ENCODE data around the gene ANKRD33B.
"Not testable (repeated sequence)": the region's sequence is repeated elsewhere in the genome, so short reads cannot be mapped to it uniquely, and the experiment has no call there.

Gene ANKRD33B

DNA sequence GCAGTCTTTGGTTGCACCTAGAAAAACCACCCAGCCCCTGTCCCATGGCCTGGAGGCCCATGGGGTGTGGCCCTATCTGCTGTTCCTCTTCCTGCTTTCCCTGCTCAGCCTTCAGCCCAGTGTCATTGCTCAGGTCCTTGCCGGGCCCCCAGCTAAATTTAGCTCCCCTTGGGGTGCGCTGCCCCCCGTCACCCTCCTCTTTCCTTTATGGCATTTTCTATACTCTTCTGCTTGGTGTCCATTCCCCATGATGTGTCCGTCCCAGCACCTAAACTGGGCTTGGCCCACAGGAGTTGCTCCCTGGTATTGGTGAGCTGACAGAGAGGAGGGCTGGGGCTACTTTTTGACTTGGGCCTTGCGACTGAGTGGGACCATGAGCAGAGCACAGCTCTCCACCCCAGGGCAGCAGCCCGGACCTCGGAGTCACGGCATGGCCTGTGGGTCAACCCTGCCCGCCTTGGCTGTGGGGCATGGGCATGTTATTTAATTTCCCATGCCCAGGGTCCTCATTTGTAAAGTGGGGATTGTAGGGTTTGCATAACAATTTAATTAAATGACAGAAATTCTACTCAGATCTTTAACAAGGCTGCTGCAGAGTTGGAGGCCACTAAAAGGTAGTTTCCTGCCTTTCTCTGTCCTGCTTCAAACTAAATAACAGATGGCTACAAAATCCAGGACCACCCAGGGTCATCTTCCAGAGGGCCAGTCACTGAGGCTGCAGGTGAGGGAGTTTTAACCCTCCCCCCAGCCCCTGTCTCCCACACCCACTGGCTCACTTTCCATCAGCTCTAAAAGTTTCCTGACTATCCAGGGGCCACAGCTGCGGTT, 99.0 kb downstream of the ANKRD33B start:
- no peak overlapping the region for H3K18ac ChIP-seq (ENCODE audit: low read depth in 1 of 2, low read length in 2 of 2)
- H2BK15ac ChIP-seq (ENCODE audit: low read depth, poor library complexity, severe bottlenecking), result no peak overlapping the region
- no peak overlapping the region for H3K4ac ChIP-seq (ENCODE audit: low read depth in 1 of 2, low read length in 2 of 2)
- H4K91ac ChIP-seq (ENCODE audit: low read length), result no peak overlapping the region
- no peak overlapping the region for H2BK5ac ChIP-seq (ENCODE audit: low read depth, low read length, poor library complexity, severe bottlenecking)
- no peak overlapping the region for H3K4me2 ChIP-seq (ENCODE audit: low read length, poor library complexity, severe bottlenecking)
- H3K4me3 ChIP-seq (ENCODE audit: insufficient read depth in 1 of 2, low read depth in 1 of 2, low read length in 2 of 2), result no peak overlapping the region
- H3K36me3 ChIP-seq (ENCODE audit: control insufficient read depth in 1 of 2, insufficient read depth in 2 of 2, low read depth in 1 of 2, low read length in 2 of 2), result no peaks in the 10 kb centered on the region
- H2BK12ac ChIP-seq (ENCODE audit: low read length in 2 of 2), result no peak overlapping the region
- no peak overlapping the region for H2BK120ac ChIP-seq (ENCODE audit: low read depth, low read length)
- no peaks in the 10 kb centered on the region for H3K9me3 ChIP-seq (ENCODE audit: control insufficient read depth, low read length)
- H3K79me1 ChIP-seq (replicated peaks; ENCODE audit: low read length, poor library complexity, severe bottlenecking), result no peaks in the 10 kb centered on the region
- peaks cover 0 to 30% of the 10 kb centered on the region in 2 experiments for H3K27me3 ChIP-seq (ENCODE audit: control insufficient read depth in 1 of 2, insufficient read depth in 1 of 2, low read length in 2 of 2)
- H3K14ac ChIP-seq (ENCODE audit: low read length in 2 of 2), result no peak overlapping the region
- no peak overlapping the region for H3K9ac ChIP-seq (ENCODE audit: low read length)
- DNase-seq, result no peak
- no peak overlapping the region for H3K23ac ChIP-seq (ENCODE audit: low read length in 2 of 2)
- no peak overlapping the region for H2AK5ac ChIP-seq (ENCODE audit: low read length, severe bottlenecking)
- no peak overlapping the region for H2AFZ ChIP-seq (ENCODE audit: low read depth, low read length)
- 90% methylated on average over 10 of the region's 10 CpGs for WGBS
- no peak overlapping the region for H3K27ac ChIP-seq (ENCODE audit: low read length, poor library complexity, severe bottlenecking)
- peaks cover 5% of the 10 kb centered on the region for H3K4me1 ChIP-seq (ENCODE audit: control insufficient read depth, insufficient read depth, low read depth, low read length)
- no peak overlapping the region for H4K8ac ChIP-seq (ENCODE audit: low read length)

DNA sequence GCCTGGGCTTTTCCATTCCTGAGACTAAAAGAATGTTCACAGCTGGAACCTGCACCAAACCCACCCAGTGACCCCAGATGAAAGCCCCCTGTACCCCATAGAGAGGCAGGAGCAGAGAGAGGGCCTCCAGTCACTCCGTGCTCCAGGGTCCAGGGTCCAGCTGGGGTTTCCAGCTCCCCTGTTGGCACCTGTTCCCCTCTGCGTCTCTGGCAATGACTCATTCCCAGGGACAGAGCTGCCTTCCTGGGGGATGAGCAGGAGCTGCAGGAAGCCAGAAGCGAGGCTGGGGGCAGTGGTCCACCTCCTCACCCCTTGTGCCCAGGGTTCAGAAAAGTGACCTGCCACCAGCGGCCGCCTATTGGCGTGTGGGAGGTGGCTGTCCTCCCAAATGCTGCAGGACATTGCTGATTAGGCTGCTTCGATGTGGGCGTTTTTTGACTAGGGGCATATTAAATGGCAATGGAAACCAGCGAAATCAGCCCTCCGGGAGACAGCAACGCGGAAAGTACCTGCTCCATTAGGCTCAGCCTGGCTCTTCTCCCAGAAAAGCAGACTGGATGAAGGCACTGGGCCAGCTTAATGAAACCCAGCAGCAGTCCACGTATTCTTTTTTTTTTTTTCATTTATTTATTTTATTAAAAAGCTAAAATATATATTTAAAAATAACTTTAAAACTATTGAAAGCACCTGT, 99.8 kb downstream of the ANKRD33B start:
- Histone ChIP-seq H2AK5ac (ENCODE audit: low read length, severe bottlenecking) (no peak overlapping the region), H3K27ac (ENCODE audit: low read length, poor library complexity, severe bottlenecking) (no peak overlapping the region), H2BK120ac (ENCODE audit: low read depth, low read length) (no peak overlapping the region), H3K14ac (ENCODE audit: low read length in 2 of 2) (no peak overlapping the region), H2BK5ac (ENCODE audit: low read depth, low read length, poor library complexity, severe bottlenecking) (no peak overlapping the region), H3K79me1 (replicated peaks; ENCODE audit: low read length, poor library complexity, severe bottlenecking) (no peaks in the 10 kb centered on the region), H3K9ac (ENCODE audit: low read length) (no peak overlapping the region), H3K4me2 (ENCODE audit: low read length, poor library complexity, severe bottlenecking) (no peak overlapping the region), H2BK12ac (ENCODE audit: low read length in 2 of 2) (no peak overlapping the region), H3K4ac (ENCODE audit: low read depth in 1 of 2, low read length in 2 of 2) (no peak overlapping the region), H2BK15ac (ENCODE audit: low read depth, poor library complexity, severe bottlenecking) (no peak overlapping the region), H3K27me3 (ENCODE audit: control insufficient read depth in 1 of 2, insufficient read depth in 1 of 2, low read length in 2 of 2) (peaks cover 0 to 30% of the 10 kb centered on the region in 2 experiments), H3K36me3 (ENCODE audit: control insufficient read depth in 1 of 2, insufficient read depth in 2 of 2, low read depth in 1 of 2, low read length in 2 of 2) (no peaks in the 10 kb centered on the region), H4K91ac (ENCODE audit: low read length) (no peak overlapping the region), H3K4me1 (ENCODE audit: control insufficient read depth, insufficient read depth, low read depth, low read length) (peaks cover 5% of the 10 kb centered on the region), H3K9me3 (ENCODE audit: control insufficient read depth, low read length) (peaks cover 6% of the 10 kb centered on the region), H3K18ac (ENCODE audit: low read depth in 1 of 2, low read length in 2 of 2) (no peak overlapping the region), H3K4me3 (ENCODE audit: insufficient read depth in 1 of 2, low read depth in 1 of 2, low read length in 2 of 2) (peak overlapping the region in 1 of 2 experiments; percentile 49), H4K8ac (ENCODE audit: low read length) (no peak overlapping the region), H2AFZ (ENCODE audit: low read depth, low read length) (no peak overlapping the region), H3K23ac (ENCODE audit: low read length in 2 of 2) (no peak overlapping the region)
- WGBS, result 81% methylated on average over 12 of the region's 13 CpGs
- DNase-seq, result no peak

DNA sequence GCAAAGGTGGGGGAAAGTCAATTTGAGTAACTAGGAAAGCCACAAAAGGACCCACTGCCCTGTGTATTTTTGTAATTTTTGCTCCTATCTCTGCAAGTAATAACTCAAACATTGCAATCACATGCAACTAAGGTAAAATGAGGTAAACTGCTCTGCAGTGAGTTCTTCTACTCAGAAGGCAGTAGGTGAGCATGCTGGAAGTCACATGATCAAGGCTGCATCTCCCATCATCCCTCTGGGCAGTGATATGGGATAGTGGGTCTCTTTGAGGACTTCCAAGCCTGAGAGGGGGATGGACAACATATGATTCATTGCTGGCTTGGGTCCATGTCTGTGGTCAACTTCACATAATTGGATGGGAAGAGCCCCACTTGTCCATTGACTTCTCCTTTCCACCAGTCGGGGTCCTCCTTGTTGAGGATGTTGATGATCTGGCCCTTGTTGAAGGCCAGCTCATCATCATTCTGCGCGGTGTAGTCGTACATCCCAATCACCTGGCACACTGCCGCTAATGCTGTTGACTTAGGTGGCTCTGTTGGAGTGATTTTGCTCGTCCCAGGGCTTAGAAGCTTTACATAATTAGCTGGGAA, 100.4 kb downstream of the ANKRD33B start:
- H3K4me3 ChIP-seq (ENCODE audit: insufficient read depth in 1 of 2, low read depth in 1 of 2, low read length in 2 of 2); H3K27ac ChIP-seq (ENCODE audit: low read length, poor library complexity, severe bottlenecking); H3K36me3 ChIP-seq (ENCODE audit: control insufficient read depth in 1 of 2, insufficient read depth in 2 of 2, low read depth in 1 of 2, low read length in 2 of 2); H2BK15ac ChIP-seq (ENCODE audit: low read depth, poor library complexity, severe bottlenecking); H4K8ac ChIP-seq (ENCODE audit: low read length); H2BK120ac ChIP-seq (ENCODE audit: low read depth, low read length); H2BK5ac ChIP-seq (ENCODE audit: low read depth, low read length, poor library complexity, severe bottlenecking); H3K4me1 ChIP-seq (ENCODE audit: control insufficient read depth, insufficient read depth, low read depth, low read length); H4K91ac ChIP-seq (ENCODE audit: low read length); H3K4ac ChIP-seq (ENCODE audit: low read depth in 1 of 2, low read length in 2 of 2); H2AFZ ChIP-seq (ENCODE audit: low read depth, low read length); H3K18ac ChIP-seq (ENCODE audit: low read depth in 1 of 2, low read length in 2 of 2); H3K23ac ChIP-seq (ENCODE audit: low read length in 2 of 2); H3K9me3 ChIP-seq (ENCODE audit: control insufficient read depth, low read length); H3K79me1 ChIP-seq (replicated peaks; ENCODE audit: low read length, poor library complexity, severe bottlenecking); H3K4me2 ChIP-seq (ENCODE audit: low read length, poor library complexity, severe bottlenecking); H2AK5ac ChIP-seq (ENCODE audit: low read length, severe bottlenecking); H3K9ac ChIP-seq (ENCODE audit: low read length); H2BK12ac ChIP-seq (ENCODE audit: low read length in 2 of 2); H3K14ac ChIP-seq (ENCODE audit: low read length in 2 of 2): not testable (repeated sequence)
- peak; percentile 17 for DNase-seq
- WGBS, result 89% methylated on average over 6 of the region's 6 CpGs
- H3K27me3 ChIP-seq (ENCODE audit: control insufficient read depth in 1 of 2, insufficient read depth in 1 of 2, low read length in 2 of 2), result peaks cover 0 to 30% of the 10 kb centered on the region in 2 experiments

DNA sequence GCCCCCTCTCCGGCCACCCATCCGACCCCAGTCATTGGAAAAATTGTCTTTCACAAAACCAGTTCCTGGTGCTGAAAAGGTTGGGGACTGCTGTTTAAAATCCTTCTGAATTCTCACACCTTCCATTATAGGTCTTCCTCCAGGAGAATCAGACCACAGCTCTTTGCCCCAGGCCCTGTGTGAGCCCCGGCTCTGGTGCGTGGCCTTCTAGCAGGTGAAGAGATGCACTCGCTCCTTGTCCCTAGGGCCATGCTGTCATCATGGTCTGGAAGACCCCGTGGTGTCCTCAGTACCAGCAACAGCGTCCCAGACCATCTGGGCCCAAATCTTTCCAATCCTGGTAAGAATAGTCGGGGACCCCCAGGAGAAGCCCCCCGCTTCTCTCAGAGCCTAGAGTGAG, 101.9 kb downstream of the ANKRD33B start:
- Histone ChIP-seq H3K27me3 (ENCODE audit: control insufficient read depth in 1 of 2, insufficient read depth in 1 of 2, low read length in 2 of 2) (peaks cover 0 to 28% of the 10 kb centered on the region in 2 experiments), H3K18ac (ENCODE audit: low read depth in 1 of 2, low read length in 2 of 2) (no peak overlapping the region), H3K14ac (ENCODE audit: low read length in 2 of 2) (no peak overlapping the region), H2BK5ac (ENCODE audit: low read depth, low read length, poor library complexity, severe bottlenecking) (no peak overlapping the region), H3K23ac (ENCODE audit: low read length in 2 of 2) (no peak overlapping the region), H2AK5ac (ENCODE audit: low read length, severe bottlenecking) (no peak overlapping the region), H2BK12ac (ENCODE audit: low read length in 2 of 2) (no peak overlapping the region), H3K36me3 (ENCODE audit: control insufficient read depth in 1 of 2, insufficient read depth in 2 of 2, low read depth in 1 of 2, low read length in 2 of 2) (no peaks in the 10 kb centered on the region), H3K4me3 (ENCODE audit: insufficient read depth in 1 of 2, low read depth in 1 of 2, low read length in 2 of 2) (no peak overlapping the region), H2BK15ac (ENCODE audit: low read depth, poor library complexity, severe bottlenecking) (no peak overlapping the region), H2BK120ac (ENCODE audit: low read depth, low read length) (no peak overlapping the region), H3K4me1 (ENCODE audit: control insufficient read depth, insufficient read depth, low read depth, low read length) (peaks cover 5% of the 10 kb centered on the region), H4K8ac (ENCODE audit: low read length) (no peak overlapping the region), H3K79me1 (replicated peaks; ENCODE audit: low read length, poor library complexity, severe bottlenecking) (no peaks in the 10 kb centered on the region), H3K4ac (ENCODE audit: low read depth in 1 of 2, low read length in 2 of 2) (no peak overlapping the region), H3K9ac (ENCODE audit: low read length) (no peak overlapping the region), H3K27ac (ENCODE audit: low read length, poor library complexity, severe bottlenecking) (no peak overlapping the region), H2AFZ (ENCODE audit: low read depth, low read length) (no peak overlapping the region), H3K4me2 (ENCODE audit: low read length, poor library complexity, severe bottlenecking) (no peak overlapping the region), H4K91ac (ENCODE audit: low read length) (no peak overlapping the region), H3K9me3 (ENCODE audit: control insufficient read depth, low read length) (peaks cover 6% of the 10 kb centered on the region)
- WGBS, result 91% methylated on average over 9 of the region's 9 CpGs
- no peak for DNase-seq
